Activated CD4-positive, CD25-positive, alpha-beta regulatory T cell (primary cell): ENCODE results near the gene SENP8.
A peak's percentile ranks its signal among the peaks of the same experiment; 100 is the strongest.

Experiments used
- DNase-seq, 4 experiments: peaks; one replicate each; lab custom pipeline; 2025; lab: John Stamatoyannopoulos, UW

SENP8 gene

GRCh38 chr15:72113347-72114031 is 4.7 kb upstream of the SENP8 start:
- DNase-seq, result no peak

- no peak for DNase-seq
Observed at GRCh38 chr15:72116731-72117485, 1.3 kb upstream of the SENP8 start.

GRCh38 chr15:72117486-72118016 is 652 bp upstream of the SENP8 start:
- DNase-seq, result peak; percentile 40 to 81 (median 50)

GRCh38 chr15:72124218-72124617 is 6.0 kb downstream of the SENP8 start:
- DNase-seq, result no peak

GRCh38 chr15:72127724-72128322 is 9.6 kb downstream of the SENP8 start:
- DNase-seq, result no peak

GRCh38 chr15:72128359-72128758 is 10.2 kb downstream of the SENP8 start:
- DNase-seq, result no peak

GRCh38 chr15:72130272-72130671 is 12.1 kb downstream of the SENP8 start:
- DNase-seq, result no peak

GRCh38 chr15:72131922-72132321 is 13.7 kb downstream of the SENP8 start:
- no peak for DNase-seq

GRCh38 chr15:72133211-72133610 is 15.0 kb downstream of the SENP8 start:
- DNase-seq, result no peak

- DNase-seq, result no peak
Observed at GRCh38 chr15:72135719-72136118, 17.5 kb downstream of the SENP8 start.

GRCh38 chr15:72136170-72137051 is 18.2 kb downstream of the SENP8 start:
- DNase-seq, result no peak

- no peak for DNase-seq
Observed at GRCh38 chr15:72139667-72140066, 21.5 kb downstream of the SENP8 start.

GRCh38 chr15:72140088-72140487 is 21.9 kb downstream of the SENP8 start:
- no peak for DNase-seq

- no peak for DNase-seq
Observed at GRCh38 chr15:72141171-72142084, 23.2 kb downstream of the SENP8 start.

- DNase-seq, result no peak
Observed at GRCh38 chr15:72146221-72146620, 28.0 kb downstream of the SENP8 start.

GRCh38 chr15:72146934-72147333 is 28.7 kb downstream of the SENP8 start:
- no peak for DNase-seq

- DNase-seq, result no peak
Observed at GRCh38 chr15:72147418-72147817, 29.2 kb downstream of the SENP8 start.

- DNase-seq, result no peak
Observed at GRCh38 chr15:72153269-72154000, 35.2 kb downstream of the SENP8 start.

GRCh38 chr15:72154316-72154715 is 36.1 kb downstream of the SENP8 start:
- no peak for DNase-seq

GRCh38 chr15:72155003-72155621 is 36.9 kb downstream of the SENP8 start:
- DNase-seq, result no peak
